ENCODE results near the gene B4GALT6.

B4GALT6 gene

GRCh38 chr18:31718386-31718785 lies 34.0 kb upstream of the B4GALT6 start:
- Histone ChIP-seq H3K4me1 (ENCODE audit: control insufficient read depth in 2 of 2, insufficient read depth in 2 of 2, low read length in 2 of 2) (no peaks in the 10 kb centered on the region), H3K36me3 (ENCODE audit: control insufficient read depth in 2 of 2, insufficient read depth in 2 of 2, low read length in 2 of 2) (no peaks in the 10 kb centered on the region), H3K9me3 (ENCODE audit: control insufficient read depth in 2 of 2, low read length in 2 of 2) (no peaks in the 10 kb centered on the region), H3K4me3 (ENCODE audit: low read length in 2 of 2) (no peak overlapping the region), H3K9ac (ENCODE audit: low read depth in 1 of 2, low read length in 2 of 2) (no peak overlapping the region), H3K27me3 (ENCODE audit: control insufficient read depth in 2 of 2, insufficient read depth in 2 of 2, low read length in 2 of 2) (no peaks in the 10 kb centered on the region), H3K27ac (ENCODE audit: low read depth in 2 of 2, low read length in 2 of 2) (no peak overlapping the region)

GRCh38 chr18:31716362-31716761 lies 32.0 kb upstream of the B4GALT6 start:
- no peak overlapping the region for H3K27ac ChIP-seq (ENCODE audit: low read depth in 2 of 2, low read length in 2 of 2)

GRCh38 chr18:31711365-31712172 lies 27.2 kb upstream of the B4GALT6 start:
- Histone ChIP-seq H3K9me3 (ENCODE audit: control insufficient read depth in 2 of 2, low read length in 2 of 2) (no peaks in the 10 kb centered on the region), H3K27me3 (ENCODE audit: control insufficient read depth in 2 of 2, insufficient read depth in 2 of 2, low read length in 2 of 2) (no peaks in the 10 kb centered on the region), H3K4me3 (ENCODE audit: low read length in 2 of 2) (no peak overlapping the region), H3K36me3 (ENCODE audit: control insufficient read depth in 2 of 2, insufficient read depth in 2 of 2, low read length in 2 of 2) (no peaks in the 10 kb centered on the region), H3K4me1 (ENCODE audit: control insufficient read depth in 2 of 2, insufficient read depth in 2 of 2, low read length in 2 of 2) (no peaks in the 10 kb centered on the region), H3K9ac (ENCODE audit: low read depth in 1 of 2, low read length in 2 of 2) (no peak overlapping the region), H3K27ac (ENCODE audit: low read depth in 2 of 2, low read length in 2 of 2) (no peak overlapping the region)

More at GRCh38 chr18:31716362-31716761, 32.0 kb upstream of the B4GALT6 start:
- no peak overlapping the region for H3K9ac ChIP-seq (ENCODE audit: low read depth in 1 of 2, low read length in 2 of 2)
- no peaks in the 10 kb centered on the region for H3K4me1 ChIP-seq (ENCODE audit: control insufficient read depth in 2 of 2, insufficient read depth in 2 of 2, low read length in 2 of 2)
- no peaks in the 10 kb centered on the region for H3K9me3 ChIP-seq (ENCODE audit: control insufficient read depth in 2 of 2, low read length in 2 of 2)
- H3K36me3 ChIP-seq (ENCODE audit: control insufficient read depth in 2 of 2, insufficient read depth in 2 of 2, low read length in 2 of 2), result no peaks in the 10 kb centered on the region
- H3K27me3 ChIP-seq (ENCODE audit: control insufficient read depth in 2 of 2, insufficient read depth in 2 of 2, low read length in 2 of 2), result no peaks in the 10 kb centered on the region
- H3K4me3 ChIP-seq (ENCODE audit: low read length in 2 of 2), result no peak overlapping the region

GRCh38 chr18:31710826-31711225 lies 26.4 kb upstream of the B4GALT6 start:
- H3K27me3 ChIP-seq (ENCODE audit: control insufficient read depth in 2 of 2, insufficient read depth in 2 of 2, low read length in 2 of 2), result no peaks in the 10 kb centered on the region
- H3K4me3 ChIP-seq (ENCODE audit: low read length in 2 of 2), result no peak overlapping the region
- H3K9me3 ChIP-seq (ENCODE audit: control insufficient read depth in 2 of 2, low read length in 2 of 2), result no peaks in the 10 kb centered on the region
- H3K27ac ChIP-seq (ENCODE audit: low read depth in 2 of 2, low read length in 2 of 2), result no peak overlapping the region
- no peak overlapping the region for H3K9ac ChIP-seq (ENCODE audit: low read depth in 1 of 2, low read length in 2 of 2)
- H3K36me3 ChIP-seq (ENCODE audit: control insufficient read depth in 2 of 2, insufficient read depth in 2 of 2, low read length in 2 of 2), result no peaks in the 10 kb centered on the region
- no peaks in the 10 kb centered on the region for H3K4me1 ChIP-seq (ENCODE audit: control insufficient read depth in 2 of 2, insufficient read depth in 2 of 2, low read length in 2 of 2)

- Histone ChIP-seq H3K27ac (ENCODE audit: low read depth in 2 of 2, low read length in 2 of 2) (no peak overlapping the region), H3K9ac (ENCODE audit: low read depth in 1 of 2, low read length in 2 of 2) (no peak overlapping the region), H3K4me3 (ENCODE audit: low read length in 2 of 2) (no peak overlapping the region), H3K36me3 (ENCODE audit: control insufficient read depth in 2 of 2, insufficient read depth in 2 of 2, low read length in 2 of 2) (no peaks in the 10 kb centered on the region), H3K9me3 (ENCODE audit: control insufficient read depth in 2 of 2, low read length in 2 of 2) (no peaks in the 10 kb centered on the region), H3K4me1 (ENCODE audit: control insufficient read depth in 2 of 2, insufficient read depth in 2 of 2, low read length in 2 of 2) (no peaks in the 10 kb centered on the region), H3K27me3 (ENCODE audit: control insufficient read depth in 2 of 2, insufficient read depth in 2 of 2, low read length in 2 of 2) (no peaks in the 10 kb centered on the region)
Measured at GRCh38 chr18:31707815-31708214, 23.4 kb upstream of the B4GALT6 start.

DNA sequence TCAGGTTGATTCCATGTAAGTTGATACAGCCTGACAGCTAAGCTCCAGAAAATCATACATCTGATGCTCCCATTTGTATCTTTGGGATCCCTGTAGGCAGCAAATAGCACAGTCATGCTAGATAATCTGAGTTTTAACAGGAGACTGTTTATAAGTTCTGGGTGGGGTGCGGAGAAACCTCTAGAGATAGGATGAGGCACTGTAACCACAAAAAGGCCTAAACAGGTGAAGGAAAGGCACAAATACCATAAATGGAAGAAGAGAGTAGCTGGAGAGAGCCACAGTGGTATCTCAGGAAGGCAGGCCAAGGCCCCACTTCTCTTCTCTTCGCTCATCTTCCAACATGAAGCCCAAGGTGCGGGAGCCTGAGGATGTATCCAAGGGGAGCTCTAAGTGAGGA lies 18.1 kb upstream of the B4GALT6 start:
- Histone ChIP-seq H3K9ac (ENCODE audit: low read depth in 1 of 2, low read length in 2 of 2) (no peak overlapping the region), H3K36me3 (ENCODE audit: control insufficient read depth in 2 of 2, insufficient read depth in 2 of 2, low read length in 2 of 2) (no peaks in the 10 kb centered on the region), H3K27ac (ENCODE audit: low read depth in 2 of 2, low read length in 2 of 2) (no peak overlapping the region), H3K9me3 (ENCODE audit: control insufficient read depth in 2 of 2, low read length in 2 of 2) (peaks cover 0 to 2% of the 10 kb centered on the region in 2 donors), H3K27me3 (ENCODE audit: control insufficient read depth in 2 of 2, insufficient read depth in 2 of 2, low read length in 2 of 2) (no peaks in the 10 kb centered on the region), H3K4me1 (ENCODE audit: control insufficient read depth in 2 of 2, insufficient read depth in 2 of 2, low read length in 2 of 2) (no peaks in the 10 kb centered on the region), H3K4me3 (ENCODE audit: low read length in 2 of 2) (no peak overlapping the region)

DNA sequence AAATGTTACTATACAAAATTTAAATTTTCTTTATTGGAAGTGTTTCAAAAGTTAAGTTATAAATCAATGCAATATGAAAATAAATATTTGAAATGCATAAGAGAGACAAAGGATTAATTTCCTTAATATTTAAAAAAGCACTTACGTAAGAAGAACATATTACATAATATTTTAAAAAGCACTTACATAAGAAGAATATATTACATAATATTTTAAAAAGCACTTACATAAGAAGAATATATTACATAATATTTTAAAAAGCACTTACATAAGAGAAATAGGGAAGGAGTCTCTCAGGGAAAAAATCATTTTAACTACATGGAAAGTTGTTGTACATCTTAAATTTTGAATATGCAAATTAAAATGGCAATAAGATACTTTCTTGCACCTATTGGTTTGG lies 17.4 kb upstream of the B4GALT6 start:
- Histone ChIP-seq H3K9ac (ENCODE audit: low read depth in 1 of 2, low read length in 2 of 2) (no peak overlapping the region), H3K4me1 (ENCODE audit: control insufficient read depth in 2 of 2, insufficient read depth in 2 of 2, low read length in 2 of 2) (no peaks in the 10 kb centered on the region), H3K27ac (ENCODE audit: low read depth in 2 of 2, low read length in 2 of 2) (no peak overlapping the region), H3K9me3 (ENCODE audit: control insufficient read depth in 2 of 2, low read length in 2 of 2) (peaks cover 0 to 2% of the 10 kb centered on the region in 2 donors), H3K27me3 (ENCODE audit: control insufficient read depth in 2 of 2, insufficient read depth in 2 of 2, low read length in 2 of 2) (no peaks in the 10 kb centered on the region), H3K4me3 (ENCODE audit: low read length in 2 of 2) (no peak overlapping the region), H3K36me3 (ENCODE audit: control insufficient read depth in 2 of 2, insufficient read depth in 2 of 2, low read length in 2 of 2) (no peaks in the 10 kb centered on the region)

GRCh38 chr18:31700990-31701389 lies 16.6 kb upstream of the B4GALT6 start:
- Histone ChIP-seq H3K4me3 (ENCODE audit: low read length in 2 of 2) (no peak overlapping the region), H3K27ac (ENCODE audit: low read depth in 2 of 2, low read length in 2 of 2) (no peak overlapping the region), H3K9ac (ENCODE audit: low read depth in 1 of 2, low read length in 2 of 2) (no peak overlapping the region), H3K4me1 (ENCODE audit: control insufficient read depth in 2 of 2, insufficient read depth in 2 of 2, low read length in 2 of 2) (no peaks in the 10 kb centered on the region), H3K36me3 (ENCODE audit: control insufficient read depth in 2 of 2, insufficient read depth in 2 of 2, low read length in 2 of 2) (no peaks in the 10 kb centered on the region), H3K27me3 (ENCODE audit: control insufficient read depth in 2 of 2, insufficient read depth in 2 of 2, low read length in 2 of 2) (no peaks in the 10 kb centered on the region), H3K9me3 (ENCODE audit: control insufficient read depth in 2 of 2, low read length in 2 of 2) (peaks cover 0 to 2% of the 10 kb centered on the region in 2 donors)

GRCh38 chr18:31697351-31698298 lies 13.2 kb upstream of the B4GALT6 start:
- Histone ChIP-seq H3K9me3 (ENCODE audit: control insufficient read depth in 2 of 2, low read length in 2 of 2) (peaks cover 0 to 2% of the 10 kb centered on the region in 2 donors), H3K4me1 (ENCODE audit: control insufficient read depth in 2 of 2, insufficient read depth in 2 of 2, low read length in 2 of 2) (no peaks in the 10 kb centered on the region)

DNA sequence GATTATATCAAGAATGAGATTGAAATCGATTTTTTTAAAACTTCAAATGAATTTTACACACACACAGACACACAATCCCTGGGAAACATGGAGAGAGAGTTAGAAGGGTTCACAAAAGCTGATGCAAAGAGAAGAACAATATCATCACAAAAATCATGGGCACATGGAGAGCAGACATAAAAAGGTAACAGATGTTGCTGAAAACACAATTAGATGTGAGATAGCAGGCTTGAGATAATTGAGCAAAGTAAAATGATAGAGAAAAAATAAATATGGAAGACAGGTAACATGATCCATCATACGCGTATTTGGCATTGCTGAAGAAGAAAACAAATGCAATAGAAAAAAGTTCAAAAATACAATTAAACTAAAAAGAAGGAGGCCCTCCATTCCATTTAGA lies 11.6 kb upstream of the B4GALT6 start:
- no peak overlapping the region for H3K27ac ChIP-seq (ENCODE audit: low read depth in 2 of 2, low read length in 2 of 2)
- no peak overlapping the region for H3K4me3 ChIP-seq (ENCODE audit: low read length in 2 of 2)
- no peak overlapping the region for H3K9ac ChIP-seq (ENCODE audit: low read depth in 1 of 2, low read length in 2 of 2)
- H3K27me3 ChIP-seq (ENCODE audit: control insufficient read depth in 2 of 2, insufficient read depth in 2 of 2, low read length in 2 of 2), result no peaks in the 10 kb centered on the region
- H3K36me3 ChIP-seq (ENCODE audit: control insufficient read depth in 2 of 2, insufficient read depth in 2 of 2, low read length in 2 of 2), result no peaks in the 10 kb centered on the region
- peaks cover 0 to 2% of the 10 kb centered on the region in 2 donors for H3K9me3 ChIP-seq (ENCODE audit: control insufficient read depth in 2 of 2, low read length in 2 of 2)
- H3K4me1 ChIP-seq (ENCODE audit: control insufficient read depth in 2 of 2, insufficient read depth in 2 of 2, low read length in 2 of 2), result no peaks in the 10 kb centered on the region

More at GRCh38 chr18:31697351-31698298, 13.2 kb upstream of the B4GALT6 start:
- Histone ChIP-seq H3K27me3 (ENCODE audit: control insufficient read depth in 2 of 2, insufficient read depth in 2 of 2, low read length in 2 of 2) (no peaks in the 10 kb centered on the region), H3K4me3 (ENCODE audit: low read length in 2 of 2) (no peak overlapping the region), H3K27ac (ENCODE audit: low read depth in 2 of 2, low read length in 2 of 2) (no peak overlapping the region), H3K36me3 (ENCODE audit: control insufficient read depth in 2 of 2, insufficient read depth in 2 of 2, low read length in 2 of 2) (no peaks in the 10 kb centered on the region), H3K9ac (ENCODE audit: low read depth in 1 of 2, low read length in 2 of 2) (no peak overlapping the region)
